Stimulated activated CD4-positive, alpha-beta T cell treated with anti-CD3 and anti-CD28 coated beads, Interleukin-2, amount 100 ng/mL, for 24 hours (primary cell): ENCODE data around the gene PARP14.

Experiments
- DNase-seq, 2 donors: peaks; one replicate each; pipeline ENCODE4 v3.0.0-alpha.2; 2020

Gene PARP14

GRCh38 chr3:122770521-122771202, 90.0 kb downstream of the PARP14 start:
- no peak for DNase-seq

GRCh38 chr3:122772827-122773226, 92.2 kb downstream of the PARP14 start:
- no peak for DNase-seq

GRCh38 chr3:122773944-122774509, 93.4 kb downstream of the PARP14 start:
- DNase-seq, result no peak

- no peak for DNase-seq
These were observed 93.9 kb downstream of the PARP14 start for GRCh38 chr3:122774564-122774963.

GRCh38 chr3:122776675-122777468, 96.2 kb downstream of the PARP14 start:
- DNase-seq, result no peak

GRCh38 chr3:122777563-122777962, 96.9 kb downstream of the PARP14 start:
- no peak for DNase-seq
